HG03135 (cell line): ENCODE data around the gene LNX2.

ENCODE experiments used
- ATAC-seq: cut with Tn5 transposase; IDR thresholded peaks from one replicate; pipeline ENCODE4 v1.9.1; 2021; ENCODE audit warnings: mild to moderate bottlenecking, moderate library complexity; ENCODE audit not compliant: unreplicated experiment

Gene LNX2

DNA sequence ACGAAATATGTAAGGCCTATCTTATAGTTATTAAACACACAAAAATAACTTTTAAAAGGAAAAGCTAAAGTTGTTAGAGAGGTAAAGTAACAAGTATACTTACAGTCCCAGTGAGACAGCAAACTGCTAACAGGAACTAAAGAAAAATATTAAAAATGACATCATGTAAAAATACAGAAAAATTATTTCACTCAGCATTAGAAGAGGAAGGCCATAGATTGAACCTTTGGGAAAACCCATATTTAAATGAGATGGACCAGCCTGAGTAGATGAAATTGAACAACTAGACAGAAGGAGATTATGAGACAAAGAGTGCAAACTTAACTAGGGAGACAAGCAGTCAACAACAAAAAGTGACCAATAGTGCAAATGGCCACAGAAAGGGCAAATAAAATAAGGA, 49.4 kb downstream of the LNX2 start:
- no peak for ATAC-seq

DNA sequence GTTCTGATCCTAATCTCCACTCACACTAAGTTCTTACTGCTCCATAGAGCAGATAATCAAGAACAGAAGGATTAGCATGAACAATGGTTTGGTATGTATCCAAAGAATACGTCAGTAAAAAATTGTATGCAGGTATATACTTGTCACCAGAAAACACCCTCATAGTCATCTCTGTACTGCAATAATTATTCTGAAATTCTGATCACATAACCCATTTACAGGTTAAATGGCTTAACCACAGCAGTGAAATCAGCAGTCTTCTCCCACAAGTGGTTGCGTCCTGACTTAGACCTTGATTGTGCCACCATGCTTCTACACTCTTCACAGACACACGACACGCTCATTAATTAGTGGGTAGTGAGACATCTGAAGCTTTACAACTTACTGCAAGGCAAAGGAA, 50.9 kb downstream of the LNX2 start:
- no peak for ATAC-seq

DNA sequence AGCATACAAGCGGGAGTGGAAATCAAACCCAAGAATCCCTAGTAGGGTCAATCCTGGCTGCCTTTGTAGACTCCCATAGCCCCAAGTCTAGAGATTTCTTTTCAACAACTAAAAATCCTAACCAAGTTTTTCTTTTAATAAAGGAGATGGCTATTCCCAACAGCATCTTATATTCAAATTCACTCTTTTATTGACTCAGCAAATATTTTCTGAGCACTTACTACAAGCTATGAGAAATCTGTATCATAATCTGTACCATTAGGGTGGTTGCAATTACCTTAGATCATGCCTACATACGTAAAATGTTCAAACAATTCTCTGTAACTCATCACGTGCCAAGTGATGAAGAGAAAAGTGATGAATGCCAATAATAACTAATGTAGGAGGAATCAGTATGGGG, 54.5 kb downstream of the LNX2 start:
- ATAC-seq: no peak

DNA sequence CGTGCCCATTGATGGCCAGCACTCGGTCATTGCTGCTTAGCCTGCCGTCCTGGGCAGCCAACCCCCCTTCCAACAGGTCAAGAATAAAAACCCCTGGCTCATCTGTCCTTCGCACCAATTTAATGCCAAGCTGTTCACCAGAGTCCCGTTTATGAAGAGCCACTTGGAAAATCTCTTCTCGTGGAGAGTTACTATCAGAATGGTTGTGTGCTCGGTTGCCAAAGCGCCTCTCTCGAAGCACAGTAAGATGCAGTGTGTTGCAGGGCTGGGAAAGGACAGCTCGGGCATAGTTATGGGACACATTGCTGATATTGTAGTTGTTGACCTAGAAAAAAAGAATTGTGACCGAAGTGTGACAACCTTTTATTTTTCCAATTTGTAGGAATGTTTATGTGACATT, 57.9 kb downstream of the LNX2 start:
- ATAC-seq: no peak

DNA sequence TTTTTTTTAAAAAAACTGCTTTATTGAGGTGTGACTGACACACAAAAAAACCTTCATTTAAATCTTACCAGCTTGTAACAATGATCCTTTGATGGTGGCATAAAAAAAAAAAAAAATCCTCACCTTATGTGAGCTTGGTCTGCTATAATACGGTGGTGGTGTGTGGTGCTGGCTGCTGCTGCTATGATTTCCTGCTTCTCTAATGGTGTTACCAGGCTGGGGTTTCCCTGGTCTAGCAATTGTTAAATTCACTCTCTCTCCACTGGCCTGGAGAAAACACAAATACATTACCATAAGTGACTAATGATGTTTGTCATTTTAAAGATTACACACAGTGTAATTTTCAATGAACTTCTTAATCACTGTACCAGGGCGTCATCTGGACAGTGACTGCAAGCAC, 60.6 kb downstream of the LNX2 start:
- ATAC-seq: no peak

DNA sequence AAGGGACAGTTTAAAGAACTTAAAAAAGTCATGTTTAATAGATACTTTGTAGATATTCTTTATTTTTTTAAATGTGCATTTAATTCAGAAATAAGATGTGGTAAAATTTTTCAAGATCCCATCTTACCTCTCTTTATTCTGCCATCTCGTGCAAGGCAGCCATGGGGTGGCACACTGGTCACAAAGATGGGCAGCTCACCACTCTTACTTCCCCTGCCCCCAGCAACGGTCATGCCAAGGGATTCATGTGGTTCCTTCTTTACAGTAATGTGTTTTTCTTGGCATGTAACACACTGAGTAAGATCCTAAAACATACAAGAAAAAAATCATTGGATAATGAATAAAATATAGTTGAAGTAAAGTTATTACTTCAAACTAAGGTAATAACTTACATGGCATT, 64.2 kb downstream of the LNX2 start:
- no peak for ATAC-seq

DNA sequence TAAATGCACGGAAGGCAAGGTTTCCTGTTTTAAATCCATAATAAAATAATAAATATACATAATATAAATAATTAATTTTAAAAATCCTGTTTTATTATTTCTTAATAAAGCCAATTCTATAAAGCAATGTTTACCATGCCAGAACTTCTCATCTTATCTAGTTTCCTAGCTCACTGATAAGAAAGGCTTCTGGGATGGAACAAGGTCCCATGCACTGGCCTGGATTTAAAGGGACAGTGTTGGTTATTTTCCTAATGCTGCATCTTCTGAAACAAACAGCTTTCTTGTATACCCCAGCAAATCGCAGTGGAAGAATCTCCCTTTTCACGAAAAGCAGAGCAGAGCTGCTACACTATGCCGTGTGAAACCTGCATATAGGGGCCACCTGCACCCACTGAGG, 68.8 kb downstream of the LNX2 start:
- ATAC-seq: no peak

DNA sequence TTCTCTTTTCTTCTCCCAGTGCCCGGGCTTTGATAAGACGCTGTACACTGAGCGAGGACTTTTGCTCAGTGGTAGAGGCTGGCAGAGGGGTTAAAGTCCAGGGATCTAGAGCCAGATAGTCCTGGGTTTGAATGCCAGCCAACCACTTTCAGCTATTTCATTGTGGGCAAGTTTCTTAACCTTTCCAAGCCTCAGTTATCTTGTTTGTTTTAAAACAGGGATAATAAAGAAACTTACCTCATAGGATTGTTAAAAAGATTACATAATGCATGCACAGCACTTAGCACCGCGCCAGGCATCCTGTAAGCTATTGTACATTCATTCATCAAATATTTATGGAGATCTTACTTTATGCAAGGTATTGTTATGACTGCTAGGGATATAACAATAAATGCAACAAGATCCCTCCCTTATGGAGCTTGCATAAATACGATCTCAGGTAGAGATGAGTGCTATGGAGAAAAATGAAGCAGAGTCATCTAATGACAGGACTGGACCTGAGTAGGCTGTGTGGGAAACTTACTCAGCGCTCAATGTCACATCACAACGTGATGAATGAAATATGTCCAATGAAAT, 70.8 kb downstream of the LNX2 start:
- ATAC-seq: no peak

DNA sequence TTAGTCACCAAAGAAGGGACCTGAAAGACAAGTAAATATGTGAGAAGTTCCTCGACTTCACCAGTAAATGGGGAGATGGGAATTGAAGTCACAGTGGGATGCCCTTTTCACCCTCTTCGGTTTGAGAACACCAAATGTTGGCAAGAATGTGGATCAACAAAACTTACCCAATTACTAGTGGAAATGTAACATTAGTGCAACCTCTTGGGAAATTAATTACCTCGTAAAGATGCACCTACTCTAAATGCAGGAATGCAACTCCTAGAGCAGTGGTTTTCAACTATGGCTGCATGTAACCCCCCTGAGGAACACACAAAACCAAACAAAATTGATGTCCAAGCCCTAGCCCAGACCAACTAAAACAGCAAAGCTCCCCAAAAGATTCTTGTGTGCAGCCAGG, 78.1 kb downstream of the LNX2 start:
- ATAC-seq: no peak

DNA sequence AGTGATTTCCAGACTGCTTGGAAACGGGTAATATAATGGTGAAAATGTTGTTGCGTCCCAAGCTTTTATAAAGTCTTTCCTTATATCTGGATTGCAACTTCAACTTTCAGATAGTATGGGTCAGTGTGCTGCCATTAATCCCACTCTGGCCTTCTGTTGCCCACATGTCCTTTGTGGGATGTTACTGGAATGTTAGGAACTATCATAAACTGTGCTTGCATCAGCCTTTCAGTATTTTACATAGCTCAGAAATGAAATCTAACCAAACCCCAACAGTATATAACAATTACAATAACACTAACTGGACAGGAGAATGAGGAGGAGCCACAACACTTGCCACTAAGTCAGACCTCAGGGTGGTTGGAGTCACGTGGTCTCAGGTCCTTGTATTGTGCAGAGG, 78.9 kb downstream of the LNX2 start:
- no peak for ATAC-seq

DNA sequence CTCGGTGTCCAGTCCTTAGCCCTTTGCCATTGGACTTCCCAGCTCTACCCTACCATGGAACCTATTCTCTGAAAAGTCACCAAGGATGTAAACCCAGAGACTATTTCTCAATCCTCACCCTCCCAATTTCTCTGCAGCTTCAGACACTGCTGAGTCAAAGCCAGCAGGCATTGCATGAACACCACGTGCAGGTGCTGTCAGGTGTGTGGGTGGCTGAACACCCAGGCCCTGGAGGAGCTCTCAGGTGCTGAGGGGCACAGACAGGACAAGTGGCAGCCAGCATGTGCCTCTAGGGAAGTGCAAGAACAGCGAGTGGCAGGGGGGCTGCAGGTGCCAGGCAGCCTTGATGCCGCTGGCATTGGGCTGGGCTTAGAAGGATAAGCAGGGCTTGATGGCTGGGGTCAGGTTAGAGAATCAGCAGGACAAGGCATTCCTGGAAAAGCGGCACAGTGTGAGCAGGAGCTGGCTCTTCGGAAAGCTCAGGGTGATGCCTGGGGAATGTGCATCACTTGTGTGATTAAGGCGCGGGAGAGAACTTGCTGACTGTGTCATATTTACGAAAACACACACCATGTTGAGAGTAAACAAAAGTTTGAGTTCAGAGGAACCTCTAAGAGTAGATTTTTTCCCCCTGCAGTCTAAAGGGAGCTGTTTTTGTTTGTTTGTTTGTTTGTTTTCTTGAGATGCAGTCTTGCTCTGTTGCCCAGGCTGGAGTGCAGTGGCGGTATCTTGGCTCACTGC, 83.8 kb downstream of the LNX2 start:
- no peak for ATAC-seq

DNA sequence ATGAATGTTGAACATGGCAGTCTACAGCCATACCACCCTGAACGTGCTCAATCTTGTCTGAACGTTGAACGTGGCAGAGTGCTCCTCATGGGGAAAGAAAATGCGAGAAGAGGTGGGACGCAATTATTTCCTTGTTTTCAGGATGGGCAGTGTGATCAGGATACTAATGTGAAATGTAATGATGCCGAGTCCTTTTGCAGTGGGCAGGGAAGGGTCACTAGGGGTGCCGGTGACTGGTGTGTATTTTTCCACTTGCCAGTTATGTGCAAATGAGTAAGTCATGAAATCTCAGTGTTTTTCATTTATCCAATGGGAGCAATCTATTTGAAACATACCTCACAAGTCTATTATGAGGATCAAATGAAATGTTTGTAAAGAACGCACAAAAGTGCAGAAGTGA, 84.8 kb downstream of the LNX2 start:
- ATAC-seq: no peak

DNA sequence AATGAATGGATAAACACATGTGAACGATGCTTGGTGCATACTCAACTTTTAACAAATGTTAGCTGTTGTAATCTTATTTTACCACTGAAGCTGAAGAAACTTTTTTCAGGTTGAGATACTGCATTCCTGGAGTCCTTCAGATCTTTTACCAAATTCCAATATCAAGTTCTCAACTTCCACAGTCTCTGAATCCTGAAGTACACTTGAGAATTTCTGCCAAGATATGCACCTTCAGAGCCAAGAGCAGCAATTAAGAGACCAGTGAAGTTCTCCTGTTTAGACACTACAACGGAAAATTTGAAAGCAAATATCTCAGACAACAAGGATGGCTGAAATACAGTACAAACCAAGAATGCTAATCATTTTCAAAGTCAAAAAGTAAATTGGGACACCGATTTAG, 85.3 kb downstream of the LNX2 start:
- ATAC-seq: no peak

DNA sequence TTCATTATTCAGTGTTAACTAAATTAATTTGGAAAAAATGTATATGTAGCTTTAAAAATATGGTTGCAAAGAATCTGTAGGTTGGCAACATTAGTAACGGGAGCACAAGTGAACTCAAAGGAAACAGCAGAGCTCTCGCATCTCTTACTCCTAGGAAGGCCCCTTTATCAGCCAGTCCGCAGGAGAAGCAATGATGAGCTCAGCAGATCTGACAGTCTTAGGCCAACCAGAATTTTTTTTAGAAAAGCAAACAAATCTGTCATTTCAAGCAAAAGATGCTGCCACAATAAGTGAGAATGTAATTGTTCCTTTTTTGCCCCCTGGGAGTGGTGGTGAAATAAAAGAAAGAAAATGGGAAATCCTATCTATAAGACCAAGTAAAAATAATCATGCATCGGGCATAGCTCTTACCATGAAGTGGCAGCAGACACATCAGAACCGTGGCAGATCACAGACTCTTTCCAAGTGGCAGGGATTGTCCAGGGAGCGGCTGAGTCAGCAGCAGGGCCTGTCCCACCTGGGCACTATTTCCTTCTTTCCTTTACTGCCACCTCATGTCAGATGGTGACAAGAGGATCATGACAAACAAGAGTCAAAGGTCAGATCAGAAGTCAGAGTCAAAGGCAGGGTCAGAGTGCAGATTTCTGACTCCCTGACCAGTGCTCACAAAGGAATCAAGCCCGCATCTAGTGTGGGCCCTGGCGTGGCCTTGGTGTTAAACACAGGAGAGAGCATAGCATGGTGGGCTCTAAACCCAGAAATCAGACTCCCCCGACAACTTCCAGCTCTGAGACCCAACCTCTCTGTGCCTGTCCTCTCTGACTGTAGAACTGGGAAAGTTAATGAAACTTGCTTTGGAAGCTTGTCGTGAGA, 86.0 kb downstream of the LNX2 start:
- ATAC-seq: no peak

DNA sequence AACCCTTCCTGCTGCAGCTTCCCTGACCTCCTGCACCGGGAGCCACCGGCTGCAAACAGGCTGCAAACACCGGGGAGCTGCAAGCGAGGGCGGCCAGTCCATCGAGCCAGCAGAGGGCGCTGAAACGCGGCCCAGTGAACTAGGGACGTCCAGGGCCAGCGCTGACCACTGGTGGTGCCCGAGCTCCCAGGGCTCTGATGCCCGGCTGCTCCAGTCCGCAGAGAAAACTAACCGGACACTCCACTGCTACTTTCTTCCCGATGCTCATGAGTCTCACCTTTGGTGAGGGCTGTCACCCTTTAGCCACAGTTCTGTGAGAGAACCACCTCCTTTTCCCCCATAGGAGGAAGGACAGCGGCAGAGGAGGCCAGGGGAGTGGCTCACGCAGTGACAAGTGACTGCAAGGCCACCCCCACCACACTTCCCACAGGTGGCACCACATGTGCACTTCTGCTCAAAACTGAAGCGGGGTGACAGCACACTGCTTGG, 87.1 kb downstream of the LNX2 start:
- no peak for ATAC-seq

DNA sequence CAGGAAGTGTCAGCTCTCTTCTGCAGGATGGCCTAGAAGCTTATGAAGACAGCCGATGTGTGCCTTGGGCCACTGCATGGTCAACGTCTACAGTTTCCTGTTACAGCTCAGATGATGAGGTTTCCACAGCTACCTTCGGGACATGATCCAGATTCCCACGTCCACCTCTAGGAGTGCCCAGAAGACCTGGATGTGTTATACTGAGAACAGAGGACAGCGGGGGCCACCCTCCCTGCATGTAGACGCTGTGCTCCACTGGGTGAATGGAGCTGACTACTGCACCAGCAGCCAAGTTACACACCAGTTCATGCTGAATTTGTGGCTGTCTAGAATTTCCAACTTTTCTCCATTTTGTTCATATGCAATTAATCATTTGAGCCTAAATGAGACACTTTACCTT, 91.4 kb downstream of the LNX2 start:
- ATAC-seq: no peak

DNA sequence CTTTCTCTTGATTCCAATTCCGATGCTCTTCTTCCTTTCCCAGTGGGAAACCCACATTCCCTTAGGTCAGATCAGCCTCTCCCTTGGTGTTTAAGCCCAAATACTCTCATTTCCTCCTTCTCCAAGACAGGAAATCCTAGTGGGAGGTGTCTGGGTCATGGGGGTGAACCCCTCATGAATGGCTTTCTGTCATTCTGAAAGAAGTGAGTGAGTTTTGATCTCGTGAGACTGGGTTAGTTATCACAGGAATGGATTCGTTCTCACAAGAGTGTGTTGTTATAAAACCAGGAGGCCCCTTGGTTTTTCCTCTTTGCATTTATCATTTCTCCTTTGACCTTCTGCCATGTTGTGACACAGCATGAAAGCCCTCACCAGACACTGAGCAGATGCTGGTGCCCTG, 93.8 kb downstream of the LNX2 start:
- ATAC-seq: no peak

DNA sequence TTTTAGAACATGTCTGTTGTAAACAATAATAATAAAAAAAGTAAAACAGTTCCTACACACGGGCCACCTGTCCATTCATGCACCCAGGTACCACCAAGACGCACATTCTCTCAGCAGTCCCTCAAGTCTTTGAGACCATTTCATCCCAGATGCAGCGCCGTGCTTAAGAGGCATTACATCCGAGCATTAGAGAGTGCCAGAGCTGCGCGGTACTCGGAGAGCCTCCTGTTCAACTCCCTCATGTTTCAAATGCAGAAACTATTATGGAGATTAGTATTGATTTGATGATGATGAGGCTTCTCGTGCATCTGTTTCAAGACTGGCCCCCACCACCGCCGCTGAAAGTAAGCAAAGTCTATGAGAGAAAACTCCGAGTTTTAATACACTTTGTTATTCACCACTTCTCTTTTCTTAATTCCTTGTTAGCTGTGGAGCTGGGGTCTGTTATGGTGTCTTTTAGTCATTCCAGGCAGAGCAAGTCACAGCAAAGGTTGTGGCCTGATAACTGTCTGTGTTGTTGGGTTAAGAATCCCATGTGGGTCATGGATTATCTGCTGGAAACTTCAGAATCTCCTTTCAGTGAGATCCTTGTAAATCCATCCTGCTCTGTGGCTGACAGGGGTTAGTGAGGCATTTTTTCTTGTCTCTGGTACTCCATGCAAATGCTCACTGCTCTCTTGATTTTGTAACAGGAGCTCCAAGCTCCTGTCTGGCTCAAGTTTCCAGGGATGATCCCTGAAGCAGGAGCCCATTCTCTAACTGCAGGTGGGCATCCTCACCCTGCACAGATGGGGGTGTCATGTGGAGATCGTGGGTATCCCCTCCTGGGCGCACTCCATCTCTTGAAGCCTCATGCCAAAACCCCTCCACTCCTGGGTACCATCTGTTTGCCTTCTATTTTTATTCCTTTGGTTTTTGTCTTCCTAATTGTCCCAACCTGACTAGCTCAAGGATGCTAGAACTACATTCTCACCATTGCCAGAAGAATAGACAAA, 95.1 kb downstream of the LNX2 start:
- ATAC-seq: no peak

DNA sequence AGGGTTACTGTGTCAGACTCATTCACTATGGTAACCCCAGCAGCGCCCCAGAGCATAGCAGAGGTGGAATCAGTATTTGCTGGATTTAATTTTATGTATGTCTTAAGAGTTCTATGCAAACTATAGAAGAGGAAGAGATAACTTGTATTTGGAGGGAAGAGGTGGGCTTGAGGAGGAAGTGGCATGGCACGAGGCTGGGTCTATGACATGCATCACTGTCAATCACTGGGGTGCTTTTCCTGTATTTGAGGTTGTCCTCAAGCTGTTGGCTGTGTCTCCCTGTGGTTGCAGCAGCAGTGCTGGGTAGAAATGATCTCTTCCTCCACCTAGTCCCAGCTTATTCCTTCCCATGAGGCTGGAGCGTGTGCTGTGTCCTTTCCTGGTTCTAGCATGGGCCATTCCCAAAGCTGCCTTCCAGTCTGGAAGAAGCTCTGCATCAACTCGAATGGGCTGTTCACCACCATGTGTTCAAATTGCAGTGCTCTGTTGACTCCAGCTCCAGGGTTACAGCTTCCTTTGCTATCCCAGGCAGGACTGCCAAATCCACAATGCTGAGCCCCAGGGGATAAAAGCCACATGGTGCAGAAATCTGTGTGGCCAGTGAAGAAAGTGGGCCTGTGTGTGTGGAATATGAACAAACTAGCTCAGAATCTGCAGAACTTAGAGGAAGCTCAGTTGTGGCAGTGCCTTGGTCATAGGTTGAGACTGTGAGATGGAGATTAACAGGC, 96.8 kb downstream of the LNX2 start:
- ATAC-seq: no peak

DNA sequence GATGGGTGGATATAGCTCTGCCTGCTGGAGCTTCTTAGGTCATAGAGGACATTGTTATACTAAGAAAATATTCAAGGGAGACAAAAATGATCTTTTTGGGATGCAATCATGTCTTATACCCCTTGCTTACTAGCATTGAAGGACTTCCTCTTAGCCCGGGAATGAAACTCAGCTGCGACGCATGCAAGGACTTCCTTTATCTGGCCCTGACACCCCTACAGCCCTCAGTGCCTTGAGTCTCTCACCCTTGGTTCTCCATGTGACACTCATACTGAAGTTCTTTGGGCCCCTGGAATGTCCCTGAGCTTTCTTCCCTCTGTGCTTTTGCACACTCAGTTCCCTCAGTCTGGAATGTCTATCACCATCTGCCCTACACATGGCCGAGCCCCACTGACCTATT, 97.5 kb downstream of the LNX2 start:
- no peak for ATAC-seq
